NCI-H146 treated with DMSO at 0.1 percent for 48 hours (cell line): ENCODE data around the gene RAB42.
"Not testable (repeated sequence)": the region's sequence is repeated elsewhere in the genome, so short reads cannot be mapped to it uniquely, and the experiment has no call there.

ENCODE experiments used
- DNase-seq: peaks from one replicate; lab custom pipeline; 2025; ENCODE audit not compliant: unreplicated experiment; lab: John Stamatoyannopoulos, UW

The RAB42 gene, protein sequence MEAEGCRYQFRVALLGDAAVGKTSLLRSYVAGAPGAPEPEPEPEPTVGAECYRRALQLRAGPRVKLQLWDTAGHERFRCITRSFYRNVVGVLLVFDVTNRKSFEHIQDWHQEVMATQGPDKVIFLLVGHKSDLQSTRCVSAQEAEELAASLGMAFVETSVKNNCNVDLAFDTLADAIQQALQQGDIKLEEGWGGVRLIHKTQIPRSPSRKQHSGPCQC

DNA sequence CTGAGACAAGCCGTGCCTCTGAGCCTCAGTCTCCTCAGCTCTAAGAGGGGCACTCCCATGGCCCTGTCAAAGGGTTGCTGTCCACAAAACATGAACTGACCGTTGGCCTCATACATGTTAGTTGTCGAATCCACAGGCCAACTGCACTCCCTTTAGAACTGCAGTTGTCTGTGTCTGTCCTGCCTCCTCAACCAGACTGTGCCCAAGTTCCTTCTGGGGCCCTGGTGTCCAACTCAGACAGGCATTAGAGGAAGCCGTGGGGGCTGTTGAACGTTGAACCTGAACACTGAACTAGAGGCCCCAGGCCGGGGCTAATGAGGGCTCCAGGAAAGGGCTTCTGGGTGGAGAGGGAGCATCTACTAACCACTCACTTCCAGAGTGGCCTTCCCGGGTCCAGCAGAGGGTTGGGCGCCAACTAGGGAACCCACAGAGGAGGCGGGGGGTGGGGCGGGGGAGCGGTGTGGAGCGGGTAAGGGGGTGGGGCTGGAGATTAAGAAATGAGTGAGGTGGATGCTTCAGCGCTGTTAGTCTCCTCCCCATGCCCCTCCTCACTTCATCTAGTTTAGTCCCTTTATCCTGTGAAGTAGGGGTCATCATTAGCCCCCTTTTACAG, at the start of gene RAB42:
Gene RAB42 (plus strand): TSS at position 558 of the 613 bp plus-strand sequence. CDS start 247 bp downstream, outside the sequence.
- no peak for DNase-seq

DNA sequence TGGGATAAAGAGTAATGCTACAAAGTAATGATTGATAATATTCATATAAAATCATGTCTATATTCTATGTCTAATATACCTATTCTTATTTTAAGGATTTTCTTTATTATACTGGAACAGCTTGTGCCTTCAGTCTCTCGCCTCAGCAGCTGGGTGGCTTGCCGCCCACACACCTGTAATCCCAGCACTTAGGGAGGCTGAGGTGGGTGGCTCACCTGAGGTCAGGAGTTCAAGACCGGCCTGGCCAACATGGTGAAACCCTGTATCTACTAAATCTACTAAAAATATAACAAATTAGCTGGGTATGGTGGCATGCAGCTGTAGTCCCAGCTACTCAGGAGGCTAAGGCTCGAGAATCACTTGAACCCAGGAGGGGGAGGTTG, 46.8 kb upstream of the RAB42 start:
- no peak for DNase-seq

DNA sequence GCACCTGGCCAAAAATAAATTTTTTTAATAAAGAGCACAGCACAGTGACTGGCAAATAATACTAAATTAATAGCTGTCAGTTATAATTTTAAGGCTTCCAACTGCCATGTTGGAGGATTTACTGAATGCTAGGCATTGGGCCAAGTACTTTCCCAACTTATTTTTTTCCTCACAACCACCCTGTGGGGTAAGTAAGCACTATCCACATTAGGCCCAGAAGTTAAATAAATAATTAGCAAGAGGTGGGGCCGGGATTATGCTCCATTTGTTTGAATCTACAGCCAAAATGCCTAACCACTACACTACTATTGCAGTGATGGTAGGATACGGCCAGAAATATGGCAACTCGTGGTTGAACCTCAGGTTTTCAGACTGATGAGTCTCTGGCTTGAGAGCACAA, 43.7 kb upstream of the RAB42 start:
- no peak for DNase-seq

DNA sequence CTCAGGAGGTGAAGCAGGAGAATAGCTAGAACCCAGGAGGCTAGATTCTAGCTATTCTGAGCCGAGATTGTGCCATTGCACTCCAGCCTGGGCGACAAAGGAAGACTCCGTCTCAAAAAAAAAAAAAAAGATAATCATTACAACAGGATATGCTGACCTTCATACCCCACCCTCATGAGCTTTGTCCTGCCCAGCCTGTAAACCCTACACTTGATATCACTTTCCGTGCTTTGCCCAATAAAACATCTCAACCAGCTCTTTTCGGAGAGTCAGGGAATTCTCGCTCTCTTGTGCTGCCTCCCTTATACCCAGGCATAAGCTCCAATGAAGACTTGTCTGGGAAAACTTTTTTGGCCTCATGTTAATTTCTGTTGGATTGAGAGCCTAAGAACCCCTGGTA, 40.7 kb upstream of the RAB42 start:
- DNase-seq, result no peak

DNA sequence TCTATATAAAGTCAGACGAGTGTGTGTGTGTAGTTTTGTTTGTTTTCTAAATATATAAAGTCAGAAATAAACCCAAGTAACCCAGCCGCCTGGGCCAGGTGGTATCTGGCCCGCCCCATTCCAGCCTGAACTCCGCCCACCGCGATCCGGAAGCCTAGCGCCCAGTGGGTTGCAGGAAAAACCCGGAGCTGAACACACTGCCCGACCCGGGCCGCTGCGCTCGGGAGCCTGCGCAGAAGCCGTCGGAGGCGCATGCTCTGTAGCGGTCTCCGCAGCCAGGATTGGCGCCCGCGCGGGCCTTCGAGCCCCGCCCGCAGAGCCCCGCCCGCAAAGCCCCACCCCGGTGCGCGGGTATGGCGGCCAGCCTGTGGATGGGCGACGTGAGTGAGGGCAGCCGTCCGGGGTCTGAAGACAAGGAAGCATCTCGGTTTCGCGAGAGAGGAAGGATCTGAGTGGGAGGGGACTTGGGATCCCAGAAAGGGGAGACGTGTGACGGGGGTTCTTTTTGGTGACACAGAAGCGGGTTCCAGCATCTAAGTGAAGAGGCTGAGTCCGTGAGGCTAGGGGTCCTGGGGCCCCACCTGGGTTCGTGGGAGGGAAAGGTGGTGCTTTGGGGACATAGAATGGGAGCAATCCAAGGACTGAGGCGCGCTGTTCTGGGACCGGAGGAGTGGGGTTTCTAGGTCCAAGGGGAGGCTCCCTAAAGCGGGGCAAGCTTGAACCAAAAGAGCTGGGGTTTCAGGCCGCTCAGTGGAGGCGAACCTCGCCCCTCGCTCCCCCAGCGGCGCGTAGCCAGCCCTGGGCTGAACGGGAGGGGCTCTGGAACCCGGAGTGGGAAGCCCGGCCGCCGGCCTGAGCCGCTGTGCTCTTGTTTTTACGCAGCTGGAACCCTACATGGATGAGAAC, 39.1 kb upstream of the RAB42 start, which contains the start of gene TRNAU1AP:
Gene TRNAU1AP (plus strand): TSS at position 328 of the 906 bp plus-strand sequence. CDS start 26 bp downstream, at position 354.
- peak; percentile 79 for DNase-seq

DNA sequence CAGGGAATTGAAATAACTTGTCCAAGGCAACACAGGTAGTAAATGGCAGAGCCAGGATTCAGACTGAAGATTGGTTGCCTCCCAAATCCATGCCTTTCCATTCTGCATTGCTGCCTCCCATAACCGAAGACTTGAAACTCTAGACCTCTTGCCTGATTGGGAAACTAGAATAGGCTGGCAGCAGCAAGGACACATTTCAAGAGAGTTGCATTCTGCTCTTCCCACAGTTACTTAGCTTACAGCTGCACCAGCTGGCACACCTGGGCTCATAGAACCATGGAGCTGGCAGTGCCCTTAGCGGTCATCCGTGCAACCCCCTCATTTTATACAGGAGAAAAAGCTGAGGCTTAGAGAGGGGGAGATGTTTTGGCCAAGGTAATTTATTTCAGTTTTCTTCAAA, 31.2 kb upstream of the RAB42 start:
- DNase-seq, result no peak

DNA sequence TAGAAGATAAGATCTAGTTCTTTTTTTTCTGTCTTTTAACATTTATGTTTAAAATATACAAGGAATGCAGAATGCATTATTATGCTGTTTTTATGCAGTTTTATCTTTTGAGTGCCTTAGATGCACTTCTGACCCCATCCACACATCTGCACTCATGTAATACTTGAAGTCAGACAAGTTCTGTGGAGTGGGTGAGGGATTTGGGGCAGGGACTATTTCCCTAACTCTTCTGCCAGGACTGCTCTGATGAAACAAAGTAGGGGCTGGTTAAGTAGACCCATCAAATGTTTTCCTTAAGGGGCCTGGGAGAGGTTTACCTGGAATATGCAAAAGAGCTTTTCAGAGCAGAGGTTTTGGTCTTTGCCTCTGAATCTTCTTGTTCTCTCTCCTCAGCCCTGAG, 27.8 kb upstream of the RAB42 start:
- DNase-seq, result no peak

DNA sequence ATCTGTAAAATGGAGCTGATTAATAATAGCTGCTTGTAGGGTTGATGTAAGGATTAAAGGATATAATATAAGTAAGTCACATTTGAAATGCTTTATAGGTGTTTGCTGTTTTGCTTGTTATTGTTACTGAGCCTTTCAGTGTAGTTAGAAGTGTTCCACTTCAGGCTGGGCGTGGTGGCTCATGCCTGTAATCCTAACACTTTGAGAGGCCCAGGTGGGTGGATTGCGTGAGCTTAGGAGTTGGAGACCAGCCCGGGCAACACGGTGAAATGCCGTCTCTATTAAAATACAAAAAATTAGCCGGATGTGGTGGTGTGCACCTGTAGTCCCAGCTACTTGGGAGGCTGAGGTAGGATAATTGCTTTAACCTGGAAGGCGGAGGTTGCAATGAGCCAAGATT, 27.0 kb upstream of the RAB42 start:
- no peak for DNase-seq

DNA sequence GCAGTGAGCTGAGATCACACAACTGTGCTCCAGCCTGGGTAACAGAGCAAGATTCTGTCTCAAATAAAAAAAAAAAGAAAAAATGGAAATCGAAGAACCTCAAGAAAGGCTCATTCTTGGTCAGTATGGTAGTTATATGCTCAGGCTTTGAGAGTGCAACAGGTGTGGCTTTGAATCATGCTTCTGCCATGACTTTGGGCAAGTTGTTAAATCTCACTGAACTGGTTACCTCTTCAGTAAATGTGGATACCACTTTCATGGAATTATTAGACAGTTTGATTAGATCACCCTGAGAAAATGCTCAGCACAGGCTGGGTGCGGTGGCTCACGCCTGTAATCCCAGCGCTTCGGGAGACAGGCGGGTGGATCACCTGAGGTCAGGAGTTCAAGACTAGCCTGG, 26.3 kb upstream of the RAB42 start:
- DNase-seq, result no peak

DNA sequence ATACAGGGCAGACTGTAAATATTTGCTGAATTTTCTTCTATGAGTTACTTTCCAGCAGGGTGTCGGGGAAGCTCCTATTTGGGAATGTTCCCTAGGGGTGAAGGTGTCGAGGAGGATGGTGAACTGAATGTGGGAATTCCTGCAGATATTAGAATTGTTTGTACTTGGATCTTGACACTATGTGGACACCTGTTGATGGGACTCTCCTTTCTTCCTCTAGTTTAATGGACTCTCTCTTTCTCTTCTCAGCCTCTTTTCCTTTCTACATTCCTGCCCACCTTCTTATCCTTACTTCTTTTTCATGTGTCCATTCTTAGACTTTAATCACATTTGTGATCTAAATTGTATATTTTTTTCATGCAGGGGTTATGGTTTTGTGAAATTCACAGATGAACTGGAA, 25.1 kb upstream of the RAB42 start:
- DNase-seq, result no peak

DNA sequence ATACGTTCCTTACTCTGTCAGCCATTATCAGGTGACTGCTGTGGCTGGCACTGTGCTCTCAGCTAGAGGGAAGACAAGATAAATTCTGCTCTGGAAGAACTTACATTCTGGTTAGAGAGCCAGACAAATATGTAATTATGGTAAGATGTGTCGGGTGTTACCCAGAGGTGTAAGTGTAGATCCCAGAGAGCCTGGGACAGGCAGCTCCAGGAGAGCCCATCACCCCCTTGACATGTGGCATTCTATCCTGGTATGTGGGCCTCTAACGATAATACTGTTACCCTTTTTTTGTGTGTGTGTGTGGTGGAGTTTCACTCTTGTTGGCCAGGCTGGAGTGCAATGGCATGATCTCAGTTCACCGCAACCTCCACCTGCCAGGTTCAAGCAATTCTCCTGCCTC, 20.2 kb upstream of the RAB42 start:
- DNase-seq, result no peak

DNA sequence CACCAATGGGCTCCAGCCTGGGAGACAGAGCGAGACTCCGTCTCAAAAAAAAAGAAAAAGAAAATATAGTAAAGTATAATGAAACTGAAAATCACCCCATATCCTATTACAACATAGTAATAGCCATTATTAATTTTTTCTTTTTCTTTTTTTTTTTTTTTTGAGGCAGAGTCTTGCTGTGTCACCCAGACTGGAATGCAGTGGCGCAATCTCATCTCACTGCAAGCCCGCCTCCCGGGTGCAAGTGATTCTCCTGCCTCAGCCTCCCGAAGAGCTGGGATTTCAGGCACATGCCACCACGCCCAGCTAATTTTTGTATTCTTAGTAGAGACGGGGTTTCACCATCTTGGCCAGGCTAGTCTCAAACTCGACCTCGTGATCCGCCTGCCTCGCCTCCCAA, 19.2 kb upstream of the RAB42 start:
- DNase-seq, result not testable (repeated sequence)

DNA sequence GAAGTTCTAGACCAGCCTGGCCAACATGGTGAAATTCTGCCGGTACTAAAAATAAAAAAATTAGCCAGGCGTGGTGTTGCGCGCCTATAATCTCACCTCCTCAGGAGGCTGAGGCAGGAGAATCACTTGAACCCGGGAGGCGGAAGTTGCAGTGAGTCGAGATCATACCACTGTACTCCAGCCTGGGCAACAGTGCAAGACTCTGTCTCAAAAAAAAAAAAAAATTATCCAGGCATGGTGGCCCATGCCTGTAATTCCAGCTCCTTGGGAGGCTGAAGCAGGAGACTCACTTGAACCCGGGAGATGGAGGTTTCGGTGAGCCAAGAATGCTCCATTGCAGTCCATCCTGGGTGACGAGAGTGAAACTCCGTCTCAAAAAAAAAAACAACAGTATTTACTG, 18.5 kb upstream of the RAB42 start:
- DNase-seq, result no peak

DNA sequence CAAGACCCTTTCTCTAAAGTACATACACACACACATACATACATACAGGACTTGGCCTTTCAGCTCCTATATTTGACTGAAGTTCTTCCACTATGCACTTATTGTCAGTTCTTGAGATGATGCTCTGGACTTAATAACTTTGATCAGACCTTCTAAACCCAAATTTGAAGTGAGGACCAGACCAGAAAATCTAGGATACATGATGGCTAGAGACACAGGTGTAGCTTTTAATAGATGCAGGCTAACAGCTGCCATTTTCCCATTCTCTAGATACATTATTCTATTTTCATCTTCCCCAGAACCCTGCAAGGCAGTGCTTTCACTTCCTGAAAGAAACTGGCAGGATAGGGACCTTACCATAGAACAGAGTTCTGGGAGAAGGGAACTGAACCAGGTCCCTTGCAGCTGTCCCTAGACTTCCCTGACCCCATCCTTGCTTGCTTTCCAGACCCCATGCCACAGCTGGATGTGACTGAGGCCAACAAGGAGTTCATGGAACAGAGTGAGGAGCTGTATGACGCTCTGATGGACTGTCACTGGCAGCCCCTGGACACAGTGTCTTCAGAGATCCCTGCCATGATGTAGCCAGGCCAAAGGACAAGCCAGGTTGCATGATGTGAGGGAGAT, 14.9 kb upstream of the RAB42 start:
- DNase-seq, result no peak

DNA sequence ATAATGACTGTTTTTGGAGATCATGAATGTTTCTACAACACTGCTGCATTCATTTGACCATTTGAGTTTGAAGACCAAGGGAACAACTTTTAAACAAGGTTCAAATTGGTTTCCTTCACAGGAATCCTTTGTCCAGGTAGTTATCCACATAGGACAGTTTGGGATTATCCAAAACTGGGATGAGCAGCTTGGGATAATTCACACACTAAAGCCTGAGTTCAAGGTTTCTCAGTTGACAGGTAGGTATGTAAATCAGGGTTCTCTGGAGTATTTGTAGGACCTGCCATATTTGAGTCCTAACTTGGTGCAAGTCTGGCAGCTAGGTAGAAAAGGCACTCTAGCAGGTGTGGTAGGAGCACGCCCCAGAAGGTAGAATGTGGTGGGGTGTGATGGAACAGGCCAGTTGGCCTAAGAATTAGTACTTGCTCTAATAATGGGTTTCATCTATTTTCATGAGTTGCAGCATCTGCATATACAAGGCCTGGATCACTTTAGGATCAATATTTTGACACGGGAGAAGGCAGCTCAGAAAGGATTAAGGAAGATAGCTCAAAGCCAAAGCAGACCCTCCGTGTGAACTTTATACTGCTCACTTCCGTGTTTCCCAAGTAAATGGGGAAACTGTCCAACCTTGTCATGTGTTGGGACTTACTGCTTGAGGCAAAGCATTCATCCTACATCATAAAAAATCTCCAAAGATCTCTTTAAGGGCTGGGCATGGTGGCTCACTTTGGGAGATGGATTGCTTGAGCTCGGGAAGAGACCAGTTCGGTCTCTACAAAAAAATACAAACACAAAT, 14.1 kb upstream of the RAB42 start:
- no peak for DNase-seq

DNA sequence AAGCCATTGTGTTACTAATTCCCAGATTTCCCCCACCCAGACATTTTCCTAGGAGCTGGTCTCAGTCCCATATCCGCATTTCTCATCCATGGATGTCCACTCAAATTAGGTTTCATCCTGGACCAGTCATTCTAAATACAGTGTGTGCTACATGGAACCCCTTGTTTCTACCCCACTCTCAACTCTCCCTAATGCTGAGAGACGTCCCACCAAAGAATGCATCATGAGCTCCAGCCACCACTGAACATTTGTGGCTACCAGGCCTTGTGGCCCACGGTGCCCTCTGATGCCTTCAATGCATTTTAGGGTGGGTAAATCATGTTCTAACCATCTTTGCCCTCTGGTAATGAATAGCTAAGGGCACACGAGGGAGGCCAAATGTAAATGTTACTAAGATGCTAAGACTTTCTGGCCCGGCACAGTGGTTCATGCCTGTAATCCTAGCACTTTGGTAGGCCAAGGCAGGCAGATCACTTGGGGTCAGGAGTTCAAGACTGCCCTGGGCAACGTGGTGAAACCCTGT, 13.3 kb upstream of the RAB42 start:
- no peak for DNase-seq

DNA sequence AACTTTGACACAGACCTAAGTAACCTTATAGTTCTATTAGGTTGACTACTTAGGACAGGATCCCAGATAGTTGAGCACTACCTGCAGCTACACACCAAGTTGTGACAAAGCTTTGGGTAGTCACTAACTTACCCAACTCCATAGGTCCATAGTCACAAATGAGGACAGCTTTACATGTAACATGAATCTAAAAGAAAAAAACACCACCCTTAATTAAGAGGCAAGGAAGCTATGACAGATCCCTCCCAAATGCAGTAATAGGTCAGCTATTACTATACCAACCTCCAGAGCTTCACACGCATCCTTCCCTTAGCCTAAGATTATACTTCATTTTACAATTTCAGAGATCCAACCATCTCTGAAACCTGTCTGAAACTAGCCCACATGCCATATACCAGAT, 12.7 kb upstream of the RAB42 start:
- no peak for DNase-seq

DNA sequence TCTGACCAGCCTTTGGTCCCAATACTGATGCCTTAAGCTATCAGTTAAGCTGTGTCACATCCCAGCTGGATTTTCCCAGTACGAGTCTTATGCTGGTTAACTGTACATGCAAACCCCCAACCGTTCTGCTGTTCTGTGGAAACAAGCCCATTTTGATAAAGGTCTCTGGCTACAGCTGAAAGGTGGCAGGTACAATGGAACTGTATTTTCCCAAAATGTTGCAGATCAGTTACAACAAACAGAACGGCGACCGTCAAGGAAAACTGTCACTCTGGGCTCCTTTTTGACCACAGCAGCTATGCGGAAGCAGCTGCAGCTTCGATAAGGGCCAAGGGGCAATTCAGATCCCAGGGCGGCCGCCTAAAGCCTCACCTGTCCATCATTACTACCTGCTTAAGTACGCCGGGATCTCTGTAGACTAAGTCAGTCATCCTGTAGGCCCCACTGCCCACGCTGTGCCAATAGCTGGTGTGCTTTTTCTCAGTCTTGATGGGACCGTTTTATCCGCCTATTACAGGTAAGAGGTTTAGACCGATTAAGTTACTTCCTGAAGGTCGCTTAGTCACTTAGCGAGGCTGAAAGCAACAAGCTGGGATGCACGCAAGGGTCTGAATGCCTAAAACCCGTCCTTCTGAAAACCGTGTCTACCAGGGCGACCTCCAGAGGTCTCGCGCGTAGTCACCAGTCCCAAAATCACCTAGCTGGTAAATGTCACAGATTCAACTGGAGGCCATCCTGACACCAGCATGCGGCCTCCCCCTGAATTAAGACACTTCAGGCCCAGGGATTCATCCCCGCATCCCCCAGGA, 11.1 kb upstream of the RAB42 start:
- peak; percentile 35 for DNase-seq

DNA sequence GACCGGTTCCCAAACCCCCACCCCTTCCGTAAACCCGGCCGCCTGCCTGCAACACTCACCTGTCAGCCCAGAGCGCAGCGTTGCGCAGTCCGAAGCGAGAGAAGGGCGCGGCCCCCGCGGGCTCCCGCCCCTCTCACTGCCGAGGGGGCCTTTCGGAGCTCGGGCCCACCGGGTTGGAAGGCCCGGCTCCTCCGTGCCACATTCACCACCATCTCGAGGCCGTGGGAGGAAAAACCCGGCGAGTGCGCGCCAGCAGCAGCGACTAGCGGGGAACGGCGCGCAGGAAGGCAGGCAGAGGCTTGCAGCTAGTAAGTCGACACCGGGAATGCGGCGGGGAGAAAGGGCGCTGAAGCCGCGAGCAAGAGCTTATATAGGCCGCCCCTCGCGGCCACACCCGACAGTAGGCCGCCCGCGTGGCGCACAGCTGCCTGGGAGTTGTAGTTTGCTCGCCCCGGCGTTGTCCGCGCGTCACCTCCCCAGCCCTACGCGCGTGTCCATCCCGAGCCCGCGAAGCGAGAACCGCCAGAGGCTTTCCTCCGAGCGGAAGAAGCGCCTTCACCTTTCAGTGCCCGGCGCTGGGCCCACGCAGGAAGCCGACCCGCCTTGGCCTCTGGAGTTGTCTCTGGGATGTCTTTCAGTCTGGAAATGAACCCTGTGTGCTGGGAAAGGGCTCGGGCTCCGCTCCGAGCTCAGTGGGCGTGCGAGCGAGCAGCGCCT, 10.4 kb upstream of the RAB42 start:
- DNase-seq, result peak; percentile 67
